Measurements from ENCODE around the gene SAPCD1.

SAPCD1 gene

GRCh38 chr6:31762356-31762755 lies at the start of gene SAPCD1:
TSS of gene SAPCD1 (plus strand) at chr6:31762656. CDS start at chr6:31763055, 399 bp downstream.
- no peak for DNase-seq

DNA sequence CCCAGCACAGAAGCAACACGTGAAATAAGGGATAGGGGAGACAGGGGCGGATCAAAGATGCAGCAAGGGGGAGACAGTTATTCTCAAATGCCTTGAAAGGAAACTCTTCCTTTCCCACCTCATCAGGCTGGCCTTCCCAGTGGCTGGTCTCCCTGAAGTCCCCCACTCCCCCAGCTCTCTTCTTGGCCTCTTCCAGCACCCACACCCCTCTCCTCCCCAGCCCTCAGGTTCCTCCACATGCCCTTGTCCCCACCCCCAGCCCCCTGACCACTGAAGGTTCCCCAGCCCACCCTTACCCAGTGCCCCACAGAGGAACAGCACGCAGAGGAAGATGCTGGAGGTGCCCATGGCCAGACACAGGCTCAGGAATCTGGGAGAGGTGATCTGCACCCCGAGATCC lies 49.0 kb upstream of the SAPCD1 start:
- no peak for DNase-seq

GRCh38 chr6:31713991-31714684 lies 48.3 kb upstream of the SAPCD1 start:
- no peak for DNase-seq

DNA sequence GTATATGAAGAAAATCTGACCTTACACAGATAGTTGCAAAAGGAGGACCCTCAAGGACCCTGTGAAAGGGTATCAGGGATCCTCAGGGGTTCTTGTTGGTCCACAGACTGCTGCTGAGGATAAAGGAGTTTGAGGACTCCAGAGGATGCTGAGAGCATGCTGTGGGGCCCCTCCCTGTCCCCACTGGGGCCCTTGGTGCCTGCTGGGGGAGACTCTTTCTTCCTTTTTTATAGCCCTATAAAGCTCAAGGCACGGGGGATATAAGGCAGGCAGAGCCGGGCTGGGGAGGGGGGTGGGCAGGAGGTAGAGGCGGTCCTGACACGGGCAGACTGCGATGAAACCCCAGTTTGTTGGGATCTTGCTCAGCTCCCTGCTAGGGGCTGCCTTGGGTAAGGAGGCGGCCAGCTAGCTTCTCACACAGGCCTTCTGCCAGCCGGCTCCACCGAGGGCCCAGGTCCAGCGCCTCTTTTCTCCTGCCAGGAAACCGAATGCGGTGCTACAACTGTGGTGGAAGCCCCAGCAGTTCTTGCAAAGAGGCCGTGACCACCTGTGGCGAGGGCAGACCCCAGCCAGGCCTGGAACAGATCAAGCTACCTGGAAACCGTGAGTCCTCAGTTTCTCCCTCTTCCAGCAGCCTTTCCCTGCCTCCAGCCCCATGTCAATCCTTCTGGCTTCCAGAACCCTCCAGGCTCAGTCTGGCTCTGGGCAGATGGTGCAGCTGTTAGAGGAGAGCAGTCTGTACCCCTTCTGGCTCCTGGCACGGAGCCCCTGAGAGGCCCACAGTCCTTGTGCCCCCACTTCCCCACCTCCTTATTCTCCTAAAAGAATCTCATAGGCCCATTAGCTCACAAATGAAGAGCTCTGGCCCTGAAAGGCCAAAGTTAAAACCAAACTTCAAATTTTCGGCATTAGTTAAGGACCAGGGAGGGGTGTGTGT lies 47.2 kb upstream of the SAPCD1 start, which contains the start of gene LY6G6D:
Gene LY6G6D (plus strand): TSS at position 327 of the 937 bp plus-strand sequence. CDS start 8 bp downstream, at position 335.
- DNase-seq = no peak

GRCh38 chr6:31717499-31718222 lies 44.8 kb upstream of the SAPCD1 start:
- DNase-seq = no peak

DNA sequence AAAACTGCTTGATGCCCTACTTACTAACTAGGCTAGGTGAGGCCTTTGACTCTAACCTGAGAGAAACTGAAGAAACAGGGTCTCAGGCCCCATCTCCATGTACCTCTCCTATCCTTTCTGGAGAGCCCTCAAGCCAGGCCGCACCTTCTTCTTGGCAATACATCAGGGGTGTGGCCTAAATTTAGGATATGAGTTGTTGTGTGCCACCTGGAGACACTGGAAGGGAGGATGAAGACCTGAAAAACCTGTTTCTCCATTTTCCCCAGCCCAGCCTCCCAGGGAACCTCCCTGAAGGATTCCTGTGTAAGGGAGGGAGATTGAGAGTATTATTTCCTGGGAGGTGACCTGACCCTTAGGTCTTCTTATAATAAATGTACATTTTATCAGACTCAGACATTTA lies 44.2 kb upstream of the SAPCD1 start:
- DNase-seq = no peak

DNA sequence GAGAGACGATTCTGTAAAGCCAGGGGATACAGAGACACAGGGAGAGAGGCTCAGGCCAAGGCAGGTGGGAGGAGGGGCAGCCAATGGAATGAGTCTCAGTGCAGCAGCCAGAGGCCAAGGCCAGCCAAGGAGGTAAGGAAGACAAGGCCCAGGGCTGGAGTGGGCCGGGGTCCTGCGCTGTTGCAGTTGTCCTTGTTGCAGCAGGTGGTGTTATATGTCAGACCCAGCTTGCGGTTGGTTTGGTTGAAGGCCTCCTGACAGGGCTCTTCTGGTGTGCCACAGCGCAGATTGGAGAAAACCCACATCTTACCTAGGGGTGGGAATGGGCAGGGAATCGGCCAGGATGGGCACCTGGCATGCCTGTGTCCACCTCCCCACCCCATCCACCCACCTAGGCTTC lies 43.5 kb upstream of the SAPCD1 start:
- no peak for DNase-seq

- no peak for DNase-seq
Observed at GRCh38 chr6:31720196-31720770, 42.2 kb upstream of the SAPCD1 start.

- no peak for DNase-seq
Observed at GRCh38 chr6:31721351-31722020, 41.0 kb upstream of the SAPCD1 start, which contains the start of gene LY6G6C. TSS of gene LY6G6C (minus strand) at chr6:31721746. CDS start at chr6:31721679, 67 bp downstream.

DNA sequence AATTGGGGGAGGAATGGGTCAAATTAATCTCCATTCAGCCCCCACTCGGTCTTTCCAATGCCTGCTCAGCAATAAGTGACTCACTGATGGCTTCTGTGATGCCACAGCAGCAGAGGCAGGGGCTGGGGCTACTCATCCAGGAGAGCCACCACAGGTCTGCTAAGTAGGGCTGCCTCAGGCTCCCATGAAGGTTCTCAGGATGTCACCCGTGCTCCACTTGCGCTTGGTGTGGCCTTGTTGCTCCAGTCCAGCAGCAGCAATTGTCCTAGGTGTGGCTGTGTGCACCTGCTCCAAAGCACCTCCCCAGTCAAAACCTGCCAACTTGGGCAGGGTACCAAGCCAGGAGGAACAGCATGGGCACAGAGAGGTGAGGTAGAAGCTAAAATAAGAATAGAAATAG lies 40.3 kb upstream of the SAPCD1 start:
- no peak for DNase-seq

DNA sequence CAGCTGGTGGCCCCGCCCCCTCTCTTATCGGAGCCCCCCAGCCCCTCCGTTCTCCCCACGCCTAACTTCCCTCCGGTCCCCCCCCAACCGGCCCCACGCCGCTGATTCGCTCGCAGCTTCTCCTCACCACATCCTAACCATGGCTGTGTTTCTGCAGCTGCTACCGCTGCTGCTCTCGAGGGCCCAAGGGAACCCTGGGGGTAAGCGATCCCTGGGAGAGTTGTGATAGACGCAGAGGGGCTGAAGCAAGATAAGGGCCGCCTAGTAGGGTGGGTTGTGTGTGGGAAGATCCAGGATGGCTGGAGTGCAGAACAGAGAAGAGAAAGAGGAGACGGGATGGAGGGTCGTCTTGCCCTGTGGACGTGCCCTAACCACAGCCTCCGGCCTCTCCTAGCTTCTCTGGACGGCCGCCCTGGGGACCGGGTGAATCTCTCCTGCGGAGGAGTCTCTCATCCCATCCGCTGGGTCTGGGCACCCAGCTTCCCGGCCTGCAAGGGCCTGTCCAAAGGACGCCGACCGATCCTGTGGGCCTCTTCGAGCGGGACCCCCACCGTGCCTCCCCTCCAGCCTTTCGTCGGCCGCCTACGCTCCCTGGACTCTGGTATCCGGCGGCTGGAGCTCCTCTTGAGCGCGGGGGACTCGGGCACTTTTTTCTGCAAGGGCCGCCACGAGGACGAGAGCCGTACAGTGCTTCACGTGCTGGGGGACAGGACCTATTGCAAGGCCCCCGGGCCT lies 39.0 kb upstream of the SAPCD1 start, which contains the start of gene MPIG6B:
Gene MPIG6B (plus strand): TSS at position 129 of the 735 bp plus-strand sequence. CDS start 11 bp downstream, at position 140.
- no peak for DNase-seq

DNA sequence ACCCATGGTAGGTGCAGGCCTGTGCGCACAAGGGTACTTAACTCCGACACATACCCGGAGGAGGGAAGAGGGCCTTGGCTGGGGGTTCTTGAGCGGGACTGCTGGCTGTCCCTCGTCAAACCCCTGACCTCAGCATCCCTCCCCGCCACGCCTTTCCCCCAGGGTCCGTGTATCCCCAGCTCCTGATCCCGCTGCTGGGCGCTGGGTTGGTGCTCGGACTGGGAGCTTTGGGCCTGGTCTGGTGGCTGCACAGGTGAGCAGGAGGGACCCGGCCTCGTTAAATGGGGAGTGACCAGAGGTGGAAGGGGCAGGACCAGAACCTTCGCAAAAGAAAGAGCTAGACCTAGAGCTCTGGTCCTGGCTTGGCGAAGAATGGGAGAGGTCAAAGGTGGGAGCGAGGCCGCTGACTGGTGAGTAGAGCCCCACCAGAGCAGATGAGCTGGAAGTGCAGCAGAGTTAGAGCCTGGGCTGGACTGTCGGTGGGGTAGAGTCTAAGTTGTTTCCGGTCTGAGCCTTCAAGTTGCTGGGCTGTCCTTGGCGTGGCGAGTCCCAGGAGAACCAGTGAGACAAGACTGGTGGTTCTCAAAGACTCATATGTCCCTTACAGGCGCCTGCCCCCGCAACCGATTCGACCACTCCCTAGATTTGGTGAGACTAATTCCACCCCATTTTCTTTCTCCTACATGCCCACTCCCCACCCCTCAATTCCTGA lies 38.3 kb upstream of the SAPCD1 start:
- DNase-seq = no peak

DNA sequence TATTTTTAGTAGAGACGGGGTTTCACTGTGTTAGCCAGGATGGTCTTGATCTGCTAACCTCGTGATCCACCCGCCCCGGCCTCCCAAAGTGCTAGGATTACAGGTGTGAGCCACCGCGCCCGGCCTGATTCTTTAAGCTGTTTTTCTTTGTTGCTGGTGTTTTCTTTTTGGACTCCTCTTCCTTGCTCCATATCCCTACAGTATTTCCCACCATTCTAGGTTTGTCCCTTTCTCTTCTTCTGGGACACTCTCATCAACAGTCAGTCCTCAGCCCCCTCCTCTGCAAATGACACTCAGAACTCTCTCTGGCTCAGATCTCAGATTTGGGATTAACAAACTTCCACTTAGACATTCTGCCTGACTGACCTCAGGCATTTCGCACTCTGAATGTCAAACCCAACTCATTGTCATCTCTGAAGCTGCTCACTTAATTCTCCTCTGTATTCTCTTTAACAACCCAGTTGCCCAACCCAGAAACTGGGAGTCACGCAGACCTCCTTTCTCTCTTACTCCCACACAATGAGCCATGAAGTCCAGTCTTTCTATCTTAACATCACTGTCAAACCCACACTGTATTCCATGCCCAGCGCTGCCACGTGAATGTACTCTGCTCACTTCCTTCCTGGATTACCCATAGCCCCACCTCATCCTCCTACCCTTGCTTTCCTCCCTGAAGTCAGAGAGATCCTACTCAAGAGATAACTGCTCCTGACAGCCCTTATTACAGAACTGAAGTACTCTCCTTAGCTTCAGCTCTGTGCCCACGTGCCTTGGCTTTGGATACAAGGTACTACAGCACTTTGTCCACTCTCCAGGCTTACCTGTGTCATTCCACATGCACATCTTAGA lies 36.7 kb upstream of the SAPCD1 start:
- DNase-seq = no peak

DNA sequence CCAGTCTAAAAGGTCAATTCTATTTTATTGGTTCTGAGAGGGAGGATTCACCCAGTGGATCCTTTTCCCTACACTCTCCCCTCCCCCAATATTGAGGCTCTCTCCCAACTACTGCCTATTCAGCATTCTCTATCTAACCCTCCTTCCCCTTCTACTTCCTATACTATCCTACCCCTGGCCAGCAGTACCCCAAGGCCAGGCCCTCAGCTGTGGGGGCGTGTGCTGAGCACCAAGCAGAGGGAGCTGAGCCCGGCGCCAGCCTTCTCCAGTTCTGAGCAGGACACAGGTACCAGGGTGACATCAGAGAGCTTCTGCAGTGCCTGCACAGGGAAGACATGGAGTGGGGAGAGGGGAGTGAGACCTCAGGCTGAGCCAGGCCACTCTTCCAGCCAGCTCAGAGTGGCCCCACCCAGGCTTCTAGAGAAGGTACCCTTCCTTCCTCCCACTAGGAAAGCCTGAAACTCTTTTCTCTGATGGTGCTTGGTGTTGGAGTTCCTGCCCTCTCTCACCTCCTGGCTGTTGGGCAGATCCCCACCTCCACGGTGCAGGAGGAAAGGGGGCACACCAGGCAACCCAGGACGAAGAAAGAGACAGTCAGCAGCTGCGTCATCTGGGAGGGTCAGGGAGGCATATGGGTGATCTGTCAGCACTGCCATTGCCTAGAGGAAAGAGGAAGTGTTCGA lies 35.3 kb upstream of the SAPCD1 start:
- DNase-seq = no peak

GRCh38 chr6:31727717-31728671 lies 34.5 kb upstream of the SAPCD1 start:
- no peak for DNase-seq

DNA sequence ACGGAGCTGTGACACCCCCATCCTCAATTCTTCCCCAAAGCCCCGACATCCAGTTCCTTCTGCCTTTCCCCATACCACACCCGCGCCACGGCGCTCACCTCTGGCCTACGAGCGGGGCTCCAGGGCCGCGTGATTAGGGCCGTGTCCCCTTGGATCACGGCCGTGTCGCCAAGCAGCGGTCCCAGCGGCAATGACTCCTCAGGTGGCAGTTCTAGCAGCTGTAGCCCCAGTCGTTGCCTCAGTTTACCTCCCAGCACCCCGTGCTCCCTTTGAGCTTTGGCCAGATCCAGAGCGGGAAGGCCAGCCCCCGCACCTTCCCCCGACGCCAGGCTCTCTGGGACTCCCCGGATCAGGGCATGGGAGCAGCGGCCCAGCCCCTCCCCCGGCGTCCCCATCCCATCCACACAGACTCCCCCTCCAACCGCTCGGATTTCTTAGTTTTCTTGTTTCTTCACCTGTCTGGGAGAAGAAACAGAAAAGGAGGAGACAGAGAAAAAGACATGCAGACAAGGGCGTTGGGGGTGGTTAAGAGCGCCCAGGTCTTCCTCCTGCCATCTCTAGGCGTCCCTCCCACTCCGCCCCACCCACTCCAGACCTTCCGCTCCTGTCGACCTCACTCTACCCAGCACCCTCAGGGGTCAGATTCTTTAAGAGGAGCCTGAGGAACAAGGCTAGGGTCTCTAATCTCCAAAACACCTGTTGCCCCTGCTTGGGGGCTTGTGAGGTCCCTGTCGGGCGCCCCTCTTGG lies 33.5 kb upstream of the SAPCD1 start, which contains the start of gene DDAH2:
Gene DDAH2 (minus strand): TSS at position 533 of the 748 bp plus-strand sequence. CDS start 138 bp downstream, at position 395.
- no peak for DNase-seq

- DNase-seq = peak; percentile 86 to 87
Observed at GRCh38 chr6:31729515-31729978, 32.9 kb upstream of the SAPCD1 start.

Data from activated T-cell treated with anti-CD3 and anti-CD28 coated beads, Interleukin-2, amount 50 U/mL, for 48 hours (primary cell).